Measurements from ENCODE around the gene SEC24C. TPM values are rescaled to one million over a fixed set of nuclear protein-coding genes. Genes with fewer than 3 reads are reported as not detected.
A peak's percentile ranks its signal among the peaks of the same experiment; 100 is the strongest.

The SEC24C gene
- total RNA-seq, 1 experiment from 2014 or later: 325 TPM

- ChIA-PET CTCF (interaction anchor here (1.0 kb wide), 1 partner anchor 11 kb away, joined by 5 read pairs; no protein-coding TSS in a partner anchor), POLR2A (ENCODE audit: unreplicated experiment) (no interaction called here)
- H3K4me3 ChIP-seq (ENCODE audit: low read length): no peak overlapping the region
- no peaks in the 10 kb centered on the region for H3K27me3 ChIP-seq (ENCODE audit: low read length)
- H3K9me3 ChIP-seq (ENCODE audit: low read length): no peaks in the 10 kb centered on the region
- H3F3A ChIP-seq (ENCODE audit: low read length, unreplicated experiment): peaks cover 14% of the 10 kb centered on the region
- peaks cover 45% of the 10 kb centered on the region for H3K36me3 ChIP-seq (ENCODE audit: low read depth, low read length)
- H2AFZ ChIP-seq (ENCODE audit: low read length): no peak overlapping the region
- peaks cover 17% of the 10 kb centered on the region for H3K4me1 ChIP-seq (ENCODE audit: insufficient read depth, low read length)
- H3K79me2 ChIP-seq (ENCODE audit: low read length): peaks cover 9% of the 10 kb centered on the region
- H3K9ac ChIP-seq (ENCODE audit: low read length): no peak overlapping the region
- TF ChIP-seq CTCF (conservative IDR thresholded peaks at IDR 0.05; ENCODE audit: low read depth, low read length) (peak; percentile 89), EZH2phosphoT487 (IDR thresholded peaks at IDR 0.05; ENCODE audit: borderline replicate concordance, low read length) (no peak)
- H3K4me2 ChIP-seq (ENCODE audit: low read length): no peak overlapping the region
- H4K20me1 ChIP-seq (ENCODE audit: low read length): peaks cover 3% of the 10 kb centered on the region; the same call in 1 of the 2 replicates
- intact Hi-C loops (cut with micrococcal nuclease): no loop called here
- peak; percentile 71 for DNase-seq
- H3K27ac ChIP-seq (ENCODE audit: low read length): no peak overlapping the region
- no TSS peak for BruUV-seq (replicated peaks)
- ATAC-seq: no peak
- H3K9me2 ChIP-seq (replicated peaks; ENCODE audit: low read length): no peaks in the 10 kb centered on the region
Measured at GRCh38 chr10:73814896-73815718, 70.9 kb downstream of the SEC24C start.

- BruUV-seq (replicated peaks): no TSS peak
- intact Hi-C loops (cut with micrococcal nuclease): no loop called here
- no peak for ATAC-seq
Measured at GRCh38 chr10:73815719-73816030, 71.5 kb downstream of the SEC24C start.

More at GRCh38 chr10:73815719-73816030, 71.5 kb downstream of the SEC24C start:
- ChIA-PET CTCF (no interaction called here), POLR2A (ENCODE audit: unreplicated experiment) (interaction anchor here (0.6 kb wide), 1 partner anchor 9 kb away, joined by 3 read pairs; no protein-coding TSS in a partner anchor)
- Histone ChIP-seq H3K27ac (ENCODE audit: low read length) (no peak overlapping the region), H2AFZ (ENCODE audit: low read length) (no peak overlapping the region), H3K9ac (ENCODE audit: low read length) (no peak overlapping the region), H3K4me2 (ENCODE audit: low read length) (no peak overlapping the region), H3K27me3 (ENCODE audit: low read length) (no peaks in the 10 kb centered on the region), H4K20me1 (ENCODE audit: low read length) (peaks cover 3% of the 10 kb centered on the region; the same call in 1 of the 2 replicates), H3K4me1 (ENCODE audit: insufficient read depth, low read length) (peaks cover 14% of the 10 kb centered on the region), H3K36me3 (ENCODE audit: low read depth, low read length) (peaks cover 45% of the 10 kb centered on the region), H3K4me3 (ENCODE audit: low read length) (no peak overlapping the region), H3K9me3 (ENCODE audit: low read length) (no peaks in the 10 kb centered on the region), H3K79me2 (ENCODE audit: low read length) (peaks cover 5% of the 10 kb centered on the region), H3F3A (ENCODE audit: low read length, unreplicated experiment) (peaks cover 14% of the 10 kb centered on the region), H3K9me2 (replicated peaks; ENCODE audit: low read length) (no peaks in the 10 kb centered on the region)
- TF ChIP-seq EZH2phosphoT487 (IDR thresholded peaks at IDR 0.05; ENCODE audit: borderline replicate concordance, low read length) (no peak), CTCF (conservative IDR thresholded peaks at IDR 0.05; ENCODE audit: low read depth, low read length) (no peak), EZH2 (IDR thresholded peaks at IDR 0.05; ENCODE audit: low read length, unreplicated experiment) (no peak)
- no peak for DNase-seq

Data from PC-3 (cell line).